CD4-positive, alpha-beta T cell treated with Interleukin-4 for 4 hours (primary cell): ENCODE measurements around the gene MCOLN1.

Source experiments
- DNase-seq: peaks from one replicate; pipeline ENCODE4 v3.0.0-alpha.2; 2020

Gene MCOLN1

DNA sequence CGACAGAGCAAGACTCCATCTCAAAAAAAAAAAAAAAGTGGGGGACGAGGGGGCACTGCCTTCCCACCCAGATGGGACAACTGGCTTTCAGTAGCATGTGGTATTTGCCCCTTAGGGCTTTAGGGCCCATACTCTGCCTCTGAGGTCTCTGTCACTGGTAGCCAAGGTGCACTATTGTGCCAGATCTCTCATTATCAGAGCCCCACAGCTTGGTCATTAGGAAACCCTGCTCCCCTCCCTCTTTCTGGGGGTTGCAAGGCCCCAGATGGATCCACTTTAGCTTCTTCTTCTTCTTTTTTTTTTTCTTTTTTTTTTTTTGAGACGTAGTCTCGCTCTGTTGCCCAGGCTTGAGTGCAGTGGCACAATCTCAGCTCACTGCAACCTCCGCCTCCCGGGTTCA lies 17.7 kb upstream of the MCOLN1 start:
- DNase-seq = no peak

DNA sequence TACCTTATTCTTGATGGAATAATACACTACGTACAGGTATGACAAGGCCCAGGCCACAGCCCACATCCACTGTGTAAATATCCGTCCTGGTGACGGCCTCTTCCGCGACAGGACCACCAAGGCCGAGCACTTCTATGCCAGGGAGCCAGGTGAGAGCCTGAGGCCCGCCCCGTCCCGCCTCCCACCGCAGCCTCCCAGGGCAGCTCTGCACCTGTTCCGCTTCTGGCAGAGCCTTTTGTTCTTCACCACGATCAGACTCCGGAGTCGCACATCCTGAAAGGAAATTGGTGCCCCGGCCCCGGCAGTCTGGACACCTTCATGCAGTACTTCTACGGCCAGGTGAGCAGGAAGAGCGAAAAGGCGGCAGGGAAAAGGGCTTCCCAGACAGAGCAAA lies 17.1 kb upstream of the MCOLN1 start:
- no peak for DNase-seq

DNA sequence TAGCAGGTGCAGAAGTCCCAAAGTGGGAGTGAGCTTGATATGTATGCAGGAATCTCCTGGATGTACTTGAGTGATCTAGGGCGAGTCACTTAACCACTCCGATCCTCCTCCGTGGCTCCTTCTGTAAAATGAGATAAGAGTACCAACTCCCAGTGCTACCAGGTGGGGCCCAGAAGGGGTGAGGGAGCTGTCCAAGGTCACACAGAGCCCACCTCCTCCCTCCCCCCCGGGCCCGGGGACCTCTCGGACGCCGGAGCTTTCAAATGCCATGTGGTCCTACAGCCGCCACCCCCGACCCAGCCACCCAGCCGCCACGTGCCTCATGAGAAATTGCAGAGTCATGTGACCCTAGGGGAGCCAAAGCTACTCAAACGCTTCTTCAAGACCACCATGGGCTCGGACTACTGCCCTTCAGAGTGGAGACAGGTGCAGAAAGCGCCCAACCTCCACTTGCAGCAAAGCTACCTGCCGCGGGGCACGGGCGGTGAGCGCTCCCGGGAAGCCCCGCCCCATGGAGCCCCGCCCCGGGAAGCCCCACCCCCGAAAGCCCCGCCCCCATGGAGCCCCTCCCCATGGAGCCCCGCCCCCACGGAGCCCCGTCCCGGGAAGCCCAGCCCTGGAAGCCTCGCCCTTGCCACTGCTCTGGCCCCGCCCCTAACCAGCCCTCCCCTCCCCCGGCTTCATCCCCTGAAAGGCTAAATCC lies 16.6 kb upstream of the MCOLN1 start:
- no peak for DNase-seq

DNA sequence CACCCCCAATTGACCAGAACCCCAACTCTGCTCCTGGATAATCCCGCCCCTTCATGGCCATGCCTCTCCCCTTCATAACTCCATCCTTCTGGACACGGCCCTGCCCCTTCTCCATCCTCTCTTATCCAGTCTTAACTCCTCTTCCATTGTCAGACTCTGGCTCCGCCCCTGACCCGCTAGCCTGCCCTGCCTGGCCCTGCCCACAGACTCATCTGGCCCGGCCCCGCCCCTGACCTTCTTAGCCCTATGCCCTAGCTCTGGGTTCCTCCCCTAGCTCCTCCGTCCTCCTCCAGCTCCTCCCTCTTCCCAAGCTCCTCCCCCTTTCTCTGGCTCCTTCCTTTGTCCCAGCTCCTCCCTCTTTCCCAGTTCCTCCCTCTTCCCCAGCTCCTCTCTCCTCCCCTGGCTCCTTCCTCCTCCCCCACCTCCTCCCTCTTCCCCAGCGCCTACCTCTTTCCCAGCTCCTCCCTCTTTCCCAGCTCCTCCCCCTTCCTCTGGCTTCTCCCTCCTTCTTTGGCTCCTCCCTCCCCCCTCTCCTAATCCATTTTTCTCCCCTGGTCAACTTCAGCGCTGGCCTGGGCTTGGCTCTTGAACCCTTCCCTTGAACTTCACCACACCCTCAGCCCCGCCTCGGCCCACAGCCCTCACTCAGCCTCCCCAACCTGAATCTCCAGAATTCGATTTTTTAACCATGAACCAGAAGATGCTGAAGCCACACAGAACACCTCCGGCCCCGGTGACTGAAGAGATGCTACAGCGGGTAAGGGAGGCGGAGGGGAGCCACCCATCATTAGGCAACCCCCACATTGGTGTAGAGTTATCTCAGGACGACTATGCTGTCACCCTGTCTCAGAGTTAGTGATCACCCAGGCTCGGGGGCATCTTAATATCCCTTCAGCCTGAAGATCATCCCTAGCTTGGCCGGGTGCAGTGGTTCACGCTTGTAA lies 15.8 kb upstream of the MCOLN1 start:
- no peak for DNase-seq

DNA sequence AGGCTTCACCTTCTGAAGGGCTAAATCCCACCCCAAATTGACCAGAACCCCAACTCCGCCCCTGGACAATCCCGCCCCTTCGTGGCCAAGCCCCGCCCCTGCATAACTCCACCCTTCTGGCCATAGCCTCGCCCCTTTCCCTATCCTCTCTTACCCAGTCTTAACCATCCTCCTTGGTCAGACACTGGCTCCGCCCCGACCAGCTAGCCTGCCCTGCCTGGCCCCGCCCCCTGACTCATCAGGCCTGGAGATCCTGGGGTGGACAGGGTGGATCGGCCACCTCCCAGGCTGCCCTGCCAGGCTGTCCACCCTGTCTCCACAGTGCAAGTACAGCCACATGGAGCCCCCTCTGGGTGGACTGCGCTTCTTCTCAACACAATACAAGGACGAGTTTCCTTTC lies 14.5 kb upstream of the MCOLN1 start:
- no peak for DNase-seq

DNA sequence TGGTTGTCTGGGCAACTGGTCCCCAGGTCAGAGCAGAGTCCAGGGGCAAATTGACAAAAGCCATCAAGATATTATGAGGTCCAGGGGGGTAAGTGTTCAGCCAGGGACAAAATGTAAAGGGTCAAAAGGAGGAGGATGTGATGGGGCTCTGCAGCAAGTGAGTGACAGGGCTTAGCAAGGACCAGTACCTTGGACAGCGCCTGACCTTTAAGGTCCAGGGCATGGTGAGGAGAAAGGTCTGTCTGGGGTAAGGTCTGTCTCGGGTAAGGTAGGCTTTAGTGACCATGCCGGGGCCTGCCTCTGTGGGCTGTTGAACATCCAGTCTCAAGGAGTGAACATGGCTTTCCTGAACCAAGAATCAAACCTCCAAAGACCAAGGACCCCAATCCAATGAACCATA lies 12.8 kb upstream of the MCOLN1 start:
- no peak for DNase-seq

DNA sequence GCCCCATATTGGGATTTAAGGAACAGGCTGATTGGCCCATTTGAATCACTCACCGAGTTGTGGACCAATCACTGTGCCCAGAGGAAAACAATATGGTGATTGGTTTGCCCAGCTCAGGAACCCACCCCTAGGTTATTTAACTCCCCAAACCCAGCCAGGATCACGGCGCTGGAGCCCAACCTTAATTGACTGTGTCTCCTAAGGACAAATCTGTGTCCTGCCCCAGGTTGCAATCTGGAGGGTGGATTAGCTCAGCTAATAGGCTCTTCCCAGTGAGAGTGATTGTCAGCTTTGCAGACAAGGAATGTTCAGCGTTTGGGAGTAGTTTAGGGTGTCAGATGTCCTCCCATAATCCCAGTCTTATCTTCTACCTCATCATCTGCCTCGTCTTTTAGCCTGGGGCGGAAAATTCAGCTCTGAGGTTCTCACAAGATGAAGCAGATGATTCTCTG lies 10.0 kb upstream of the MCOLN1 start:
- DNase-seq = no peak

DNA sequence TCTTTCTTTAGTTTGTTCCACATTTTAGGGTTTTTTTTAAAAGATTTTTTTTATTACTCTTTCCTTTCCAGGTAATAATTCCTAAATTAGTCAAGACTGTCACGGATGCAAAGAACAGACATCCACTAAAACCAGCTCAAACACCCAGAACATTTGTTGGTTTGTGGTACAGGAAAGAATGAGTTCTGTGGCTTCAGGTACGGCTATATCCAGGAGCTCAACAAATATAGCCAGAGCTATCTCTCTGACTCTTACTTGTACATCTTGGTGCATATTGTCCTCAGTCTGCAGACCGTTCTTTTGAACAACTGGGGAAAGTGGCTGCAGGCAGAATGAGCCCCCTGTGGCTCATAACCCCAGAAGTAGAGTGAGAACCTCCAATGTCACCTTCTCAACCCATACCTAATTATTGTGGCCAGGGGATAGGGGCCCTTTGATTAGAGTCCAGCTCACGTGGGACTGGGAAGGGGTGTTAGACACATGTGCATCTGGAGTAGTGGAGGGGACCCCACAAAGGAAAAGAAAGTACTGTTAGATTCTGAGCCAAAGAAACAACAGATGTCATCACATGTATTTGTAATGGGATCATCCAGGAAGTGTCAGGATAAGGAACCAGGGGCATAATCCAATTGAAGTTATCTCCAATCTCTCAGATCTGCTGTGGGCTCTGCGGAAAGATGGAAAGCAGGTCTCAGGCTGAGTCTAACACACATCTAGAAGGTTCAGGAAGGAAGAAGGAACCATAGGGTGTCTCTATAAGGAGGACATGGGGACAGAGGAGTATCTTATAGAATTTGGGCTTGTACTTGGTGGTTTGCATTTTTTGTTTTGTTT lies 8.4 kb upstream of the MCOLN1 start:
- no peak for DNase-seq

DNA sequence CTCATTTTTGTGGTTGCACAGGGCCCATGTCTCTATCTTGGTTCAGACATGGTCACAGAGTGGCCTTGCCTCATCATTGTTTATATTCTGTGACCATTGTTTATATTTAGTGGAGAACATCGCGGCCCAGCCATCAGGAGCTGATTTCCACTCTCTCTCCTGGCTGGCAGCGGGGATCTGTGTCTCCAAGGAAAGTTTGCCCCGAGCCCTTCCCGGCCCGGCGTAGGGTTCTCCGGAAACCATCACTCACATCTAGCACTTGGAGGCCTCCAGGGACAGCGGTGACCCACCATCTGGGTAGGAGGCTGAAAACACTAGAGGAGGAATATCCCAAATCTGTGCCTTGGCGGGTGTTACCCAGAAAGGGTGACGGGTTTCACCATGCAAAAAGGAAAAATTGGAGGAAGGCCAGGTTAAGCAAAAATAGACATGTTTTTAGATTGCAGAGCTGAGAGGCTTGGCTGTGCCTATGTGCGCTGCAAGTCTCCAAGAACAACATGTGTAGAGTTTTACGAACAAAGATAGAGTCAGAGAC lies 7.2 kb upstream of the MCOLN1 start:
- DNase-seq = no peak

DNA sequence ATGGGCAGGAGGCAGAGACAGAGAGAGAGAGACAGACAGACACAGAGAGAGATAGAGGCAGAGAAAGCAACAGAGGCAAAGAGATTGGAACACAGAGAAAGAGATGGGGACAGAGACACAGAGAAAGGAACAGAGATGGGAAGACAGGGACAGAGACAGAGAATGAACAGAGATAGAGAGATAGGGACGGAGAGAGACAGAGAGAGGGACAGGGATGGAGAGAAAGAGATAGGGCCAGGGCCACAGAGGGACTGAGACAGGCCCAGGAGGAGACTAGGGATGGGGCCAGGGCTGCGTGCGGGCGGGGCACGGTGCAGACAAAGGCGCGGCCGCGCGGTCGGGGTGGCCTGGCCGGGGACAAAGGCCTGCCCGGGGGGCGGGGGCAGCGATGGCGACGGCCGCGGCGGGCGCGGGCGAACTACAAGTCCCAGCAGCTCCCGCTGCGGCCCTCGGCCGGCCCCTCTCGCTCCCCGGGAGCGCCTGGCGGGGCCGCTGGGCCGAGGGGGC lies 6.7 kb upstream of the MCOLN1 start, which contains the start of gene ZNF358:
ZNF358 (plus strand) TSS at position 459 of the 507 bp plus-strand sequence. CDS start 3,140 bp downstream, outside the sequence.
- DNase-seq = no peak

DNA sequence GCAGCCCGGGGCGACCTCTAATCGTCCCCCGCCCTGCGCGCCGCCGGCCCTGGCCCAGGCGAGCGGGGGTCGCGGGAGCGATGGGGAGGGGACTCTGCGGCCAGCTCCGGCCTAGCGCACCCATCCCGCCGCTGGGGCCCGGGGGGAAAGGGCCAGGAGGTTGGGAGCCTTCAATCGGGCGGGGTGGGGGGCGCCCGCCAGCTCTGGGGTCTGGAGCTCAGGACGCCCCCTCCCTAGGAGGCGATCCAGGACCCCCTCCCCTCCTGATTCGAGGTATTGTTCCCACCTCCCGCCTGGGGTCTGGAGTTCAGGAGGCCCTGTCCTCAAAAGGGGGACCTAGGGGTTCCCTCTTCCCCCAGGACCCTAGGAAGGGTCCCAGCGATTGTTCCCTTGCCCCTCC lies 6.1 kb upstream of the MCOLN1 start:
- DNase-seq = no peak

DNA sequence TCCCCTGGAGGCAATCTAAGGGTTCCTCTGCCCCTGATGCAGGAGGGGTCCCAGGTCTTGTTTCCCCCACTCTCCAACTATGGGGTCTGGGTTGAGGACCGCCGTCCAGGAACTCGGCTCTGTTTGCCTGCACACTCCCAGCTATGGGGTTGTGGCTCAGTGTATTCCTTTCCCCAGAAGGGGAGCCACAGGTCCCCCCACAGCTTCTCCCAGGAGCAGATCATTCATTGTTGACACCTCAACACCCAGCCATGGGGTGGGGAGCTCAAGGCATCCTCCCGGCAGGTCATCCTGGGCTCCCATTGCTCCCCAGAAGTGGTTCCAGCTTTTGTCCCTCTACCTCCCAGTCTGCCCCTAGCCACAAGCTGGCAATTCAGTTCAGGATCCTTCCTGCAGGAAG lies 5.5 kb upstream of the MCOLN1 start:
- DNase-seq = no peak

DNA sequence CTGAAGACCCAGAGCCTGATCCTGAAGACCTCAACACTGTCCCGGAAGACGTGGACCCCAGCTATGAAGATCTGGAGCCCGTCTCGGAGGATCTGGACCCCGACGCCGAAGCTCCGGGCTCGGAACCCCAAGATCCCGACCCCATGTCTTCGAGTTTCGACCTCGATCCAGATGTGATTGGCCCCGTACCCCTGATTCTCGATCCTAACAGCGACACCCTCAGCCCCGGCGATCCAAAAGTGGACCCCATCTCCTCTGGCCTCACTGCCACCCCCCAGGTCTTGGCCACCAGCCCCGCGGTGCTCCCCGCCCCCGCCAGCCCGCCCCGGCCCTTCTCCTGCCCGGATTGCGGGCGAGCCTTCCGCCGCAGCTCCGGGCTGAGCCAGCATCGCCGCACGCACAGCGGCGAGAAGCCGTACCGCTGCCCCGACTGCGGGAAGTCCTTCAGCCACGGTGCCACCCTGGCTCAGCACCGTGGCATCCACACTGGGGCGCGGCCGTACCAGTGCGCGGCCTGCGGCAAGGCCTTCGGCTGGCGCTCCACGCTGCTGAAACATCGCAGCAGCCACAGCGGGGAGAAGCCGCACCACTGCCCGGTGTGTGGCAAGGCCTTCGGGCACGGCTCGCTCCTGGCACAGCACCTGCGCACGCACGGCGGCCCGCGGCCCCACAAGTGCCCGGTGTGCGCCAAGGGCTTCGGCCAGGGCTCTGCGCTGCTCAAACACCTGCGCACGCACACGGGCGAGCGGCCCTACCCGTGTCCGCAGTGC lies 2.9 kb upstream of the MCOLN1 start:
- no peak for DNase-seq

DNA sequence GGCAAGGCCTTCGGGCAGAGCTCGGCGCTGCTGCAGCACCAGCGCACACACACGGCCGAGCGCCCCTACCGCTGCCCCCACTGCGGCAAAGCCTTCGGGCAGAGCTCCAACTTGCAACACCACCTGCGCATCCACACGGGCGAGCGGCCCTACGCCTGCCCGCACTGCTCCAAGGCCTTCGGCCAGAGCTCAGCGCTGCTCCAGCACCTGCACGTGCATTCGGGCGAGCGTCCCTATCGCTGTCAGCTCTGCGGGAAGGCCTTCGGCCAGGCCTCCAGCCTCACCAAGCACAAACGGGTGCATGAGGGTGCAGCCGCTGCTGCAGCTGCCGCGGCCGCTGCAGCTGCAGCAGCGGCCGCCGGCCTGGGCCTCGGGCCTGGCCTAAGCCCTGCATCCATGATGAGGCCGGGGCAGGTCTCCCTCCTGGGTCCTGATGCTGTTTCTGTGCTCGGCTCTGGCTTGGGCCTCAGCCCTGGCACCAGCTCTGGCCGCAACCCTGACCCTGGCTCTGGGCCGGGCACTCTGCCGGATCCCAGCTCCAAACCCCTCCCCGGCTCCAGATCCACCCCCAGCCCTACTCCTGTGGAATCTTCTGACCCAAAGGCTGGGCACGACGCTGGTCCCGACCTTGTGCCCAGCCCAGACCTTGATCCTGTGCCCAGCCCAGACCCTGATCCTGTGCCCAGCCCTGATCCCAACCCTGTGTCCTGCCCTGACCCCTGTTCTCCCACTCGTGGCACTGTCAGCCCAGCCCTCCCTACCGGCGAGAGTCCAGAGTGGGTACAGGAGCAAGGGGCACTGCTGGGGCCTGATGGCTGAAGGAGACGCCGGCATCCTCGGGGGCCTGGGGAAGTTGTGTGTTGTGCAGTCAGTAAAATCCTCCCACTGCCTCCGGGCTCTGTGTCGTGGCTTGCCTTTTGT lies 2.0 kb upstream of the MCOLN1 start:
- no peak for DNase-seq

DNA sequence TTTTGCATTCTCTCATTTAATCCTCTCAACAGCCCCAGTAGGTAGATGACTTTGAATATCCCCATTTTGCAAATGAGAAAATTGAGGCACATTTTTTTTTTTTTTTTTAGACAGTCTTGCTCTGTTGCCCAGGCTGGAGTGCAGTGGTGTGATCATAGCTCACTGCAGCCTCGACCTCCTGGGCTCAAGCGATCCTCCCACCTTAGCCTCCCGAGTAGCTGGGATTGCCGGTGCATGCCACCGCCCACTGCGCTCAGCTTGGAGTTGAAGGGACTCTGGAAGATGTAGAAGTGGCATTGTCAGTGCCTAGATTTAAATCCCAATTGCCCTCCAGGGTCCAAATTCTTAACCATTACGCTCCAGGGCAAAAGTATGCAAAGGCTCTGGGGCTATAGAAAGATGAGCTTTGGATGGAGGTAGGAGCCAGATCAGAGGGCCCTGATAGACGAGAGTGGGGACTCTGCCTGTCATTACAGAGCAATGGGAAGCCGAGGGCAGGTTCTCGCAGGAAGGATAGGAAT lies 813 bp upstream of the MCOLN1 start:
- DNase-seq = no peak

DNA sequence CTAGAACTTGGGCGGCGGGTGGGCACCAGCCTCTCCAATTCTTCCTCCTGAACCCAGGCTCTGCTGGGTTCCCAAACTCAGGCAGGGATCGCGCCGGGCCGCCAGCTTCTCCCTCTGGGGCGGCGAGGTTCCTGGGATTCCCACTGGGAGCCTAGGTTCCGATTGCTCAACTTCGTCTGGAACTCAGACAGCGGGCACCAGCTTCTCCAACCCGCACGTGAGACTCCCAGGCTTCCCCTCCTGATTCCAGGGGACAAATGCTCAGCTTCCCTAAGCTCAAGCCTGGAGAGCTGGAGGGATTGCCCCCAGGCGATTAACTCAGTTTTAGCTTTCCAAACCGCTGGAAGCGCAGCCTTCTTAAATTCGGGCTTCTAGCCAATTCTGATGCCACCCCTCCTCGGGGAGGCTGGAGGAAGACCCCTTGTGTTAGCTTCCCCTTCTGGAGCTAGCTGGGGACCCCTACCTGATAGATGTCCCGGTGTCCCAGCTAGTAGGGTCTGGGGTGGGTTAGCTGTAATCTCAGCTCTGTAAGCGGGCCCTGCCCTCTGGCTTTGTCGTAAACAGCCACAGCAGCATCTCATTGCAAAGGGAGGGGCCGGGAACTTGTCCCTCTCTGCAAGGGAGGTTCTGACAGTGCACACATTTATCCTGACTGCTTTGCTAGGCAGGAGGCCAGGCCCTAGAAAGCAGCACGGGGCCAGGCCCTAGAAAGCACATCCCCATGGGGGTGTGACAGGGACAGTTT lies 671 bp downstream of the MCOLN1 start:
- DNase-seq = no peak

DNA sequence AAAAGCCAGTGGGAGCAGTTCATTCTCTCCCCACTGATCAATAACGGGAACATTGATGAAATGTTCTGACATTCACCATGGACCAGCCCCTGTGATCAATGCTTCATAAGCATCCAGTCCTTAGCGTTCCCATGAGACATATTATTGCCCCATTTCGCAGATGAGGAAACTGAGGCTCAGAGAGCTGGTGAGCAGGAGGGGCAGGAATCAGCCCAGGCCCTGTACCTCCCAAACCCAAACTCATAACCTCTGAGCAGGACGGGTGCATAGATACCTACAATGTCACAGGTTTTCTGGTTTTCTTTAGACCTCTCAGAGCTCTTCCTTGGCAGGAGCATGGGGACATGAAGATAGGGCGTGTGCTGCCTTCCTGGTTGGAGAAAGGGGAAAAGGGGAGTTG lies 2.1 kb downstream of the MCOLN1 start:
- DNase-seq = no peak

DNA sequence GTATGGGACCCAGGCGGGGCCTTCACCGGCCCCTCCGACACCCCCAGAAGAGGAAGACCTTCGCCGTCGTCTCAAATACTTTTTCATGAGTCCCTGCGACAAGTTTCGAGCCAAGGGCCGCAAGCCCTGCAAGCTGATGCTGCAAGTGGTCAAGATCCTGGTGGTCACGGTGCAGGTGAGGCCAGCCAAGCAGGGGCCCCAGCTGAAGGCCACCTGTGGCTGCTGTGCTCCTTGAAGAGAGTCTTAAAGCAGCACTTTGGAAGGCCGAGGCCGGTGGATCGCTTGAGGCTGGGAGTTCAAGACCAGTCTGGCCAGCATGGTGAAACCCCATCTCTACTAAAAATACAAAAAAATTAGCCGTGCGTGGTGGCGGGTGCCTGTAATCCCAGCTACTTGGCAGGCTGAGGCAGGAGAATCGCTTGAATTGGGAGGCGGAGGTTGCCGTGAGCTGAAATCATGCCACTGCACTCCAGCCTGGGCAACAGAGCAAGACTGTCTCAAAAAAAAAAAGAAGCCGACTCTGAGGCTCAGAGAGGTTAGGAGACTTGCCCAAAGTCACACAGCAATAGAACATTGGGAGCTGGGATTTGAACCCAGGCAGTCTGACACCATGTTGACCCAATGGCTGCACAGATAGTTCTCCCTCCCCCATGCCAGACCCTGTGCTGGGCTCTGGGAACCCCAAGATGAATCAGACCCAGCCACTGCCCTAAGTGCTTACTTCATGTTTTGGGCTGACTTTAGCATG lies 2.7 kb downstream of the MCOLN1 start:
- no peak for DNase-seq
